NT2/D1 (cell line): ENCODE results near the gene NCOA3.

ENCODE experiments used
- SUZ12 ChIP-seq: IDR thresholded peaks from 2 replicates; pipeline ENCODE4 v1.6.1; 2011; ENCODE audit not compliant: insufficient read length, insufficient read depth; ENCODE audit errors: extremely low read depth
- YY1 ChIP-seq: IDR thresholded peaks from 2 replicates; pipeline ENCODE4 v1.6.1; 2011; ENCODE audit not compliant: insufficient read length, insufficient read depth
- ZNF274 ChIP-seq: IDR thresholded peaks from 2 replicates; pipeline ENCODE4 v1.6.1; 2011; ENCODE audit warnings: mild to moderate bottlenecking, low read depth, low read length

DNA sequence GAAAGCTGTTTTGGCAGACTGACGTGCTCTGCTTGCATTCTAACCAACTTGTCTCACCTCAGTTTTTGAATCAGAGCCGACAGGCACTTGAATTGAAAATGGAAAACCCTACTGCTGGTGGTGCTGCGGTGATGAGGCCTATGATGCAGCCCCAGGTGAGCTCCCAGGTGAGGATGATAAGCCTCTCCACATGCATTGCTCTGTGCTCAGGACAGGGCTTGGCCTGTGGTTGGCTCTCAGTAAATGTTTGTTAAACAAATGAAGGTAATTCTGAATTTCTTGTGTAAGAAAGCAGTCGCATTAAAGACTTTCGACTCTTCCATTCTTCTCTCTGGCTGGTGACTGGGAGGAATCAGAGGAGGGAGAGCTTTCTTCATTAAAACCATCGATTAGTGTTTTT is 147.3 kb downstream of the NCOA3 start:
- no peak for TF ChIP-seq SUZ12
- TF ChIP-seq YY1 = no peak
- no peak for TF ChIP-seq ZNF274
